ENCODE measurements around the gene TP53INP2. TPM values are rescaled to one million over a fixed set of nuclear protein-coding genes. Genes with fewer than 3 reads are reported as not detected.
"Not testable (repeated sequence)": the region's sequence is repeated elsewhere in the genome, so short reads cannot be mapped to it uniquely, and the experiment has no call there.

TP53INP2 gene
- total RNA-seq, 2 experiments from 2014 or later: 1.3 to 2.6 TPM

GRCh38 chr20:34717230-34718095 lies 13.3 kb downstream of the TP53INP2 start:
- ChIA-PET POLR2A (no interaction called here), CTCF (no interaction called here)
- peaks cover 21% of the 10 kb centered on the region for H3K4me1 Mint-ChIP-seq

GRCh38 chr20:34719242-34720017 lies 15.3 kb downstream of the TP53INP2 start:
- Mint-ChIP-seq H3K4me1 (peaks cover 15% of the 10 kb centered on the region), H3K36me3 (ENCODE audit: low read depth) (peaks cover 19% of the 10 kb centered on the region)
- CTCF ChIA-PET: interaction anchor here (1.0 to 1.5 kb wide), 3 partner anchors 9 to 406 kb away, joined by 4 to 6 read pairs (median 5); no protein-coding TSS in a partner anchor
- H3K9me3 Mint-ChIP-seq, DNase-seq, H3K4me3 Mint-ChIP-seq, H3K27ac Mint-ChIP-seq, POLR2A ChIA-PET, H3K27me3 Mint-ChIP-seq: not testable (repeated sequence)

More at GRCh38 chr20:34717230-34718095, 13.3 kb downstream of the TP53INP2 start:
- H3K4me3 Mint-ChIP-seq: no peak overlapping the region
- DNase-seq: no peak
- no peak overlapping the region for H3K27ac Mint-ChIP-seq
- no peaks in the 10 kb centered on the region for H3K27me3 Mint-ChIP-seq
- peaks cover 22% of the 10 kb centered on the region for H3K36me3 Mint-ChIP-seq (ENCODE audit: low read depth)
- no peaks in the 10 kb centered on the region for H3K9me3 Mint-ChIP-seq

- H3K27ac Mint-ChIP-seq: no peak overlapping the region
- no peak overlapping the region for H3K4me3 Mint-ChIP-seq
- no peaks in the 10 kb centered on the region for H3K27me3 Mint-ChIP-seq
- H3K36me3 Mint-ChIP-seq (ENCODE audit: low read depth): peaks cover 17% of the 10 kb centered on the region
- DNase-seq: no peak
- ChIA-PET CTCF (interaction anchor here (1.0 to 1.5 kb wide), 3 partner anchors 10 to 407 kb away, joined by 4 to 6 read pairs (median 5); no protein-coding TSS in a partner anchor), POLR2A (no interaction called here)
- no peaks in the 10 kb centered on the region for H3K9me3 Mint-ChIP-seq
- peaks cover 15% of the 10 kb centered on the region for H3K4me1 Mint-ChIP-seq
Observed at GRCh38 chr20:34720266-34720665, 16.1 kb downstream of the TP53INP2 start.

DNA sequence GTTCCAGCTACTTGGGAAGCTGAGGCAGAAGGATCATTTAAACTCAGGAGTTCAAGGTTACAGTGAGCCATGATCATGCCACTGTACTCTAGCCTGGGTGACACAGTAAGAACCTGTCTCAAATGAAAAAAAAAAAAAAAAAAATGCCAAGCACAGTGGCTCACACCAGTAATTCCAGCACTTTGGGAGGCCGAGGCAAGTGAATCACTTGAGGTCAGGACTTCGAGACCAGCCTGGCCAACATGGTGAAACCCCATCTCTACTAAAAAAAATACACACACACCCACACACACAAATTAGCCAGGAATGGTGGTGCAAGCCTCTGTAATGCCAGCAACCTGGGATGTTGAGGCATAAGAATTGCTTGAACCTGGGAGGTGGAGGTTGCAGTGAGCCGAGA lies 18.4 kb downstream of the TP53INP2 start:
- CTCF ChIA-PET: interaction anchor here (0.6 to 1.5 kb wide), 3 partner anchors 22 to 47 kb away, joined by 3 to 4 read pairs (median 3); no protein-coding TSS in a partner anchor
- peaks cover 27% of the 10 kb centered on the region for H3K36me3 Mint-ChIP-seq (ENCODE audit: low read depth)
- POLR2A ChIA-PET, DNase-seq, H3K9me3 Mint-ChIP-seq, H3K27me3 Mint-ChIP-seq, H3K4me3 Mint-ChIP-seq, H3K27ac Mint-ChIP-seq: not testable (repeated sequence)
- H3K4me1 Mint-ChIP-seq: peaks cover 15% of the 10 kb centered on the region

DNA sequence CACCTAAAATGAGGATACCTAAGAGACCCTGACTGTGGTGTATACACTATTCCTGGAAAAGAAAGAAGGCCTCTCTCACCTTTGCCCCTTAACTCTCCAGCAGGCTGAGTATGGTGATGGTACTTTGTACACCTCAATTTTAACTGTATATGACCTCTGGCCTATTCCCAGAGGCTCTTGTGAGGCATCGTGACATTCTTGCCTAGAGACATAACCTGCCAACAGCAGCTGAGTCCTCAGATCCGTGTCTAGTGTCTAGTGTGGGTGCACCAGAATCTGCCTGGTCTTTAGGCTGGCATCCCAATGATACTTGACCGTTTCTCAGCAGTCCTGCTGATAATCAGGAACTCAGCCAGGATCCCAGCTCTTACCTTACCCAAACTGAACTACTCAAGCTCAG lies 20.0 kb downstream of the TP53INP2 start:
- ChIA-PET CTCF (interaction anchor here (0.6 to 1.8 kb wide), 2 partner anchors 180 to 643 kb away, joined by 3 to 4 read pairs; no protein-coding TSS in a partner anchor), POLR2A (no interaction called here)
- H3K9me3 Mint-ChIP-seq: no peaks in the 10 kb centered on the region
- H3K4me3 Mint-ChIP-seq: no peak overlapping the region
- peaks cover 15% of the 10 kb centered on the region for H3K4me1 Mint-ChIP-seq
- no peak overlapping the region for H3K27ac Mint-ChIP-seq
- H3K36me3 Mint-ChIP-seq (ENCODE audit: low read depth): peaks cover 23% of the 10 kb centered on the region
- DNase-seq: no peak
- H3K27me3 Mint-ChIP-seq: no peaks in the 10 kb centered on the region

DNA sequence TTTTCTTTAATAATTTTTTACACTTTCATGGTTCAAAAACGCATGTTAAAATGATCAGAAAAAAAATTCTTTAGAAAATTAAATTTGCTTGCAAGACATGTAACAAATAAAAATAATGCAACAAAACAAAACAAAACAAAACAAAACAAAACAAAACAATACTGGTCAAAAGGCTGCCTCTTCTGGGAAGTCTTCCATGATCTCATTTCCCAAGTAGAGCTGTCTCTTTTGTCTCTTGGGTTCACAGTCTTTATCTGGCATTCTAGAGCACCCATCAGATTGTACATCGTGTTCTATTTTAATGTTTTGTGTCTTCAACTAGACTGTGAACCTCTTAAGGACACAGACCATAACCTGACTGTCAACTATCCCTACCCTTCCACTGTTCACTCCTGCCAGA lies 25.3 kb downstream of the TP53INP2 start:
- H3K9me3 Mint-ChIP-seq: no peaks in the 10 kb centered on the region
- H3K4me3 Mint-ChIP-seq: no peak overlapping the region
- H3K27me3 Mint-ChIP-seq: no peaks in the 10 kb centered on the region
- POLR2A ChIA-PET: interaction anchor here (0.8 kb wide), 1 partner anchor 159 kb away, joined by 7 read pairs; no protein-coding TSS in a partner anchor
- no peak overlapping the region for H3K27ac Mint-ChIP-seq
- DNase-seq: no peak
- peaks cover 20% of the 10 kb centered on the region for H3K36me3 Mint-ChIP-seq (ENCODE audit: low read depth)
- CTCF ChIA-PET: interaction anchor here (0.6 kb wide), 1 partner anchor 65 kb away, joined by 3 read pairs; no protein-coding TSS in a partner anchor
- H3K4me1 Mint-ChIP-seq: no peaks in the 10 kb centered on the region

GRCh38 chr20:34732523-34732922 lies 28.4 kb downstream of the TP53INP2 start:
- H3K27me3 Mint-ChIP-seq: no peaks in the 10 kb centered on the region
- no peaks in the 10 kb centered on the region for H3K9me3 Mint-ChIP-seq
- no peaks in the 10 kb centered on the region for H3K4me1 Mint-ChIP-seq
- peaks cover 15% of the 10 kb centered on the region for H3K36me3 Mint-ChIP-seq (ENCODE audit: low read depth)
- H3K4me3 Mint-ChIP-seq: no peak overlapping the region
- H3K27ac Mint-ChIP-seq: no peak overlapping the region
- CTCF ChIA-PET: interaction anchor here (0.8 to 0.9 kb wide), 2 partner anchors 14 to 86 kb away, joined by 3 read pairs; no protein-coding TSS in a partner anchor
- DNase-seq: no peak
- POLR2A ChIA-PET: no interaction called here

DNA sequence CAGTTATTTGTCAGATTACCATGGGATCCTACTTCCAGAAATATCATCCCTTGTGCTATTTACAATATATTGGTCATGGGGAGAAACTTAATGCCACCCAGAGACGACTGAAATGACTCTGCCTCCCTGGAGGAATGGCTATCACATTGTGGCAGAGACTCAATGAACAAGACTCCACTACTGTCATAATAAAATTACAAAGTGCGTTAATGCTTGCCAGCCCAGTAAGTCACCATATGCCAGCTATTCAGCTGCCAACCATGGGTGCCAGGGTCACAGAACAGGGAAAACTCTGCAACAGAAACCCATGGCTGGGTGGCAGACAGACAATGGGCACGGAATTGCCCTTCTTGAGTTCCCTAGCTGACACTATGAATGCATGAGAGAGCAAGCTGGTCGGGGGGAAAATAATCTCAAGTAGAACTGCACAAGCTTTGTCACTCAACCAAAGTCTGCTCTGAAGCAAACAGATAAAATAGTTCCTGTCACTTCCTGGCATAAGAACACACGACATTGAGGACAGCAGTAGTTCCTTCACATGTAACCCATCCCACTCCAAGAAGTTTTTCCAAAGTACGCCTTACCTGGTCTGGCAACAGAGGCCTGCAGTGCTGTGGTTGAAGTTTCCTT lies 32.1 kb downstream of the TP53INP2 start:
- H3K36me3 Mint-ChIP-seq (ENCODE audit: low read depth): peaks cover 20% of the 10 kb centered on the region
- no peaks in the 10 kb centered on the region for H3K4me1 Mint-ChIP-seq
- H3K27me3 Mint-ChIP-seq: no peaks in the 10 kb centered on the region
- H3K9me3 Mint-ChIP-seq: no peaks in the 10 kb centered on the region
- no peak overlapping the region for H3K27ac Mint-ChIP-seq
- H3K4me3 Mint-ChIP-seq: no peak overlapping the region
- DNase-seq: no peak
- ChIA-PET CTCF (no interaction called here), POLR2A (no interaction called here)

GRCh38 chr20:34743039-34743438 lies 38.9 kb downstream of the TP53INP2 start:
- ChIA-PET CTCF (no interaction called here), POLR2A (no interaction called here)
- no peak for DNase-seq
- Mint-ChIP-seq H3K9me3 (no peaks in the 10 kb centered on the region), H3K4me3 (no peak overlapping the region), H3K36me3 (ENCODE audit: low read depth) (peaks cover 44% of the 10 kb centered on the region), H3K27ac (peak overlapping the region; percentile 41), H3K27me3 (no peaks in the 10 kb centered on the region), H3K4me1 (peaks cover 8% of the 10 kb centered on the region)

GRCh38 chr20:34744340-34744739 lies 40.2 kb downstream of the TP53INP2 start:
- H3K9me3 Mint-ChIP-seq: no peaks in the 10 kb centered on the region
- H3K27me3 Mint-ChIP-seq: no peaks in the 10 kb centered on the region
- ChIA-PET POLR2A (no interaction called here), CTCF (interaction anchor here (1.4 kb wide), 1 partner anchor 25 kb away, joined by 3 read pairs; no protein-coding TSS in a partner anchor)
- no peak overlapping the region for H3K27ac Mint-ChIP-seq
- H3K4me3 Mint-ChIP-seq: no peak overlapping the region
- no peak for DNase-seq
- H3K36me3 Mint-ChIP-seq (ENCODE audit: low read depth): peaks cover 53% of the 10 kb centered on the region
- H3K4me1 Mint-ChIP-seq: peaks cover 8% of the 10 kb centered on the region

- H3K9me3 Mint-ChIP-seq: no peaks in the 10 kb centered on the region
- peaks cover 8% of the 10 kb centered on the region for H3K4me1 Mint-ChIP-seq
- peaks cover 54% of the 10 kb centered on the region for H3K36me3 Mint-ChIP-seq (ENCODE audit: low read depth)
- H3K27ac Mint-ChIP-seq: no peak overlapping the region
- POLR2A ChIA-PET: no interaction called here
- CTCF ChIA-PET: interaction anchor here (1.1 to 1.4 kb wide), 2 partner anchors 10 to 25 kb away, joined by 3 read pairs; no protein-coding TSS in a partner anchor
- no peak for DNase-seq
- H3K27me3 Mint-ChIP-seq: no peaks in the 10 kb centered on the region
- H3K4me3 Mint-ChIP-seq: no peak overlapping the region
Observed at GRCh38 chr20:34744847-34745246, 40.7 kb downstream of the TP53INP2 start.

GRCh38 chr20:34746674-34747073 lies 42.5 kb downstream of the TP53INP2 start:
- H3K4me1 Mint-ChIP-seq: peaks cover 8% of the 10 kb centered on the region
- H3K4me3 Mint-ChIP-seq: no peak overlapping the region
- no peak overlapping the region for H3K27ac Mint-ChIP-seq
- POLR2A ChIA-PET: no interaction called here
- H3K27me3 Mint-ChIP-seq: no peaks in the 10 kb centered on the region
- CTCF ChIA-PET: interaction anchor here (0.6 to 1.5 kb wide), 6 partner anchors 15 to 1390 kb away, joined by 3 read pairs; no protein-coding TSS in a partner anchor
- no peaks in the 10 kb centered on the region for H3K9me3 Mint-ChIP-seq
- DNase-seq: no peak
- peaks cover 49% of the 10 kb centered on the region for H3K36me3 Mint-ChIP-seq (ENCODE audit: low read depth)
